Measurements from ENCODE around the gene KCNIP4. TPM values are rescaled to one million over a fixed set of nuclear protein-coding genes. Genes with fewer than 3 reads are reported as not detected.

KCNIP4 gene
- total RNA-seq, 1 donor from 2014 or later, result 0.17 TPM

- DNase-seq (ENCODE audit: low read depth), result no peak
- H3K4me3 ChIP-seq (ENCODE audit: low read depth, low read length), result no peak overlapping the region
- TF ChIP-seq CTCF (conservative IDR thresholded peaks at IDR 0.05; ENCODE audit: low read depth, low read length), result no peak
Measured at GRCh38 chr4:21386166-21386780, 562.3 kb downstream of the KCNIP4 start.

- no peak overlapping the region for H3K4me3 ChIP-seq (ENCODE audit: low read depth, low read length)
- TF ChIP-seq CTCF (conservative IDR thresholded peaks at IDR 0.05; ENCODE audit: low read depth, low read length), result no peak
- no peak for DNase-seq (ENCODE audit: low read depth)
Measured at GRCh38 chr4:21385706-21386105, 562.9 kb downstream of the KCNIP4 start.

GRCh38 chr4:21384609-21385008, 564.0 kb downstream of the KCNIP4 start:
- no peak for TF ChIP-seq CTCF (conservative IDR thresholded peaks at IDR 0.05; ENCODE audit: low read depth, low read length)
- H3K4me3 ChIP-seq (ENCODE audit: low read depth, low read length), result no peak overlapping the region
- no peak for DNase-seq (ENCODE audit: low read depth)

GRCh38 chr4:21380861-21381260, 567.7 kb downstream of the KCNIP4 start:
- DNase-seq (ENCODE audit: low read depth), result no peak
- TF ChIP-seq CTCF (conservative IDR thresholded peaks at IDR 0.05; ENCODE audit: low read depth, low read length), result no peak
- H3K4me3 ChIP-seq (ENCODE audit: low read depth, low read length), result no peak overlapping the region

GRCh38 chr4:21377046-21377445, 571.5 kb downstream of the KCNIP4 start:
- no peak for TF ChIP-seq CTCF (conservative IDR thresholded peaks at IDR 0.05; ENCODE audit: low read depth, low read length)
- H3K4me3 ChIP-seq (ENCODE audit: low read depth, low read length), result no peak overlapping the region
- no peak for DNase-seq (ENCODE audit: low read depth)

GRCh38 chr4:21376176-21376575, 572.4 kb downstream of the KCNIP4 start:
- no peak for TF ChIP-seq CTCF (conservative IDR thresholded peaks at IDR 0.05; ENCODE audit: low read depth, low read length)
- no peak for DNase-seq (ENCODE audit: low read depth)
- H3K4me3 ChIP-seq (ENCODE audit: low read depth, low read length), result no peak overlapping the region

GRCh38 chr4:21374641-21375368, 573.8 kb downstream of the KCNIP4 start:
- no peak for TF ChIP-seq CTCF (conservative IDR thresholded peaks at IDR 0.05; ENCODE audit: low read depth, low read length)
- H3K4me3 ChIP-seq (ENCODE audit: low read depth, low read length), result no peak overlapping the region
- DNase-seq (ENCODE audit: low read depth), result no peak
